Measurements from ENCODE around the gene TM9SF1. TPM values are rescaled to one million over a fixed set of nuclear protein-coding genes. Genes with fewer than 3 reads are reported as not detected.
A peak's percentile ranks its signal among the peaks of the same experiment; 100 is the strongest.

Gene TM9SF1
- total RNA-seq, 2 donors from 2014 or later: 23.5 to 42.7 TPM

- Histone ChIP-seq H3K27me3 (no peaks in the 10 kb centered on the region), H3K9me3 (no peaks in the 10 kb centered on the region), H3K36me3 (peaks cover 27% of the 10 kb centered on the region), H3K4me1 (peaks cover 0 to 10% of the 10 kb centered on the region in 2 donors), H3K4me3 (no peak overlapping the region), H3K27ac (no peak overlapping the region)
- no peak for DNase-seq (ENCODE audit: low spot score)
- TF ChIP-seq, protein P1, sequence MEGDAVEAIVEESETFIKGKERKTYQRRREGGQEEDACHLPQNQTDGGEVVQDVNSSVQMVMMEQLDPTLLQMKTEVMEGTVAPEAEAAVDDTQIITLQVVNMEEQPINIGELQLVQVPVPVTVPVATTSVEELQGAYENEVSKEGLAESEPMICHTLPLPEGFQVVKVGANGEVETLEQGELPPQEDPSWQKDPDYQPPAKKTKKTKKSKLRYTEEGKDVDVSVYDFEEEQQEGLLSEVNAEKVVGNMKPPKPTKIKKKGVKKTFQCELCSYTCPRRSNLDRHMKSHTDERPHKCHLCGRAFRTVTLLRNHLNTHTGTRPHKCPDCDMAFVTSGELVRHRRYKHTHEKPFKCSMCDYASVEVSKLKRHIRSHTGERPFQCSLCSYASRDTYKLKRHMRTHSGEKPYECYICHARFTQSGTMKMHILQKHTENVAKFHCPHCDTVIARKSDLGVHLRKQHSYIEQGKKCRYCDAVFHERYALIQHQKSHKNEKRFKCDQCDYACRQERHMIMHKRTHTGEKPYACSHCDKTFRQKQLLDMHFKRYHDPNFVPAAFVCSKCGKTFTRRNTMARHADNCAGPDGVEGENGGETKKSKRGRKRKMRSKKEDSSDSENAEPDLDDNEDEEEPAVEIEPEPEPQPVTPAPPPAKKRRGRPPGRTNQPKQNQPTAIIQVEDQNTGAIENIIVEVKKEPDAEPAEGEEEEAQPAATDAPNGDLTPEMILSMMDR (IDR thresholded peaks at IDR 0.05): no peak
Measured at GRCh38 chr14:24178399-24179178, 16.7 kb downstream of the TM9SF1 start.

DNA sequence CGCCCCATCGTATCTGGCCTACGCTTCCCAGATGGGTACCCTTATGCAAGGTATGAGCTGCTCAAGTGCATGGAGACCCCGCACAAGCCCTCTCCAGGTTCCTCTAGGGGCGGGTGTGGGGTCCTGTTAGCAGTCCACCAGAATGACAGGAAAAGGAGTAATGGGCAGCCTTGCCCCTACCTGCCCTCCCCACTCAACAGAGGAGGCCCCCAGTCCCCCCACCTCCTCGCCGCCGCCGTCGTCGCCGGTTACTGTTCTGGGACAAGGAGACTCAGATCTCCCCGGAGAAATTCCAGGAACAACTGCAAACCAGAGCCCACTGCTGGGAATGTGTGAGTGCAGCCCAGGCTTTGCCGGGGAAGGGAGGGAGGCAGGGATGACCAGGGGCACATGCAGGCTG is 17.4 kb downstream of the TM9SF1 start:
- TF ChIP-seq, protein P1 (IDR thresholded peaks at IDR 0.05): no peak
- Histone ChIP-seq H3K27ac (no peak overlapping the region), H3K4me3 (no peak overlapping the region), H3K4me1 (peaks cover 0 to 10% of the 10 kb centered on the region in 2 donors), H3K36me3 (peaks cover 20% of the 10 kb centered on the region), H3K9me3 (no peaks in the 10 kb centered on the region), H3K27me3 (no peaks in the 10 kb centered on the region)
- DNase-seq (ENCODE audit: low spot score): no peak

DNA sequence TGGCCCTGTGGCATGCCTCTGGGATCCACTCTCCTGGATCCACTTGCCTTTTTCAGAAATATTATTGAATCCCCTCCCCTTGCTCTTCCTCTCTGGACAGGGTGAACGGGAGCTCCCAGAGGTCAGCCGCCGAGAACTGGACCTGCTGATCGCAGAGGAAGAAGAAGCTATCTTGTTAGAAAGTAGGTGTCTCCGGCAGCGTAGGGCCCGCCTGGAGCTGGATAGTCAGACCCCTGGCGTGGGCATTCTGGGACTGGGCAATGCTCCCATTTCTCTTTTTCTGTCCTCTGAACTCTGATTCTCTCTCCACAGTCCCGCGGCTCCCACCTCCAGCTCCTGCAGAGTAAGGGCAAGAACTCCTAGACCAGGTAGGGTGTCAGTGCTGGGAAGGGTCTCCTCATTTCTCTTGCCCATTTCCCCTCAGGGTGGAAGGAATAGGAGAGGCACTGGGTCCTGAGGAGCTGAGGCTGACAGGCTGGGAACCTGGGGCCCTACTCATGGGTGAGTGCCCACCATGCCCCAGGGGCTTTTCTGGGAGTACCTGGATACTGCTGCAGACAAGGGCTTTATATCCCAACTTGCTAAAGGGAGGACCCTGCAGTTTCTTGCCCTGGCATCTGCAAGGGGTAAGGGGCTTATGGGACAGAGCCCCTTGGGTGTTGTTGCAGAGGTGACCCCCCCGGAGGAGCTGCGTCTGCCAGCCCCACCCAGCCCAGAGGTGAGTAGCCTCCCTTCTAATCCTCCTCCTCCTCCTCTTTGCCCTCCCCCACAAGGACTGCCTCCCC is 18.0 kb downstream of the TM9SF1 start:
- H3K36me3 ChIP-seq: peaks cover 13% of the 10 kb centered on the region
- DNase-seq (ENCODE audit: low spot score): no peak

GRCh38 chr14:24176599-24176998 is 18.6 kb downstream of the TM9SF1 start:
- Histone ChIP-seq H3K27me3 (no peaks in the 10 kb centered on the region), H3K36me3 (peaks cover 7% of the 10 kb centered on the region), H3K9me3 (no peaks in the 10 kb centered on the region), H3K4me3 (no peak overlapping the region), H3K4me1 (peaks cover 0 to 15% of the 10 kb centered on the region in 2 donors), H3K27ac (no peak overlapping the region)
- TF ChIP-seq, protein P1 (IDR thresholded peaks at IDR 0.05): no peak
- DNase-seq (ENCODE audit: low spot score): no peak

More for the DNA sequence above, 18.0 kb downstream of the TM9SF1 start:
- Histone ChIP-seq H3K4me1 (peaks cover 0 to 10% of the 10 kb centered on the region in 2 donors), H3K27ac (no peak overlapping the region), H3K4me3 (no peak overlapping the region), H3K9me3 (no peaks in the 10 kb centered on the region), H3K27me3 (no peaks in the 10 kb centered on the region)
- TF ChIP-seq, protein P1 (IDR thresholded peaks at IDR 0.05): no peak

GRCh38 chr14:24172871-24173281 is 22.4 kb downstream of the TM9SF1 start:
- Histone ChIP-seq H3K4me3 (peak overlapping the region in 1 of 2 donors; percentile 40), H3K27me3 (no peaks in the 10 kb centered on the region), H3K36me3 (peaks cover 6% of the 10 kb centered on the region), H3K9me3 (no peaks in the 10 kb centered on the region), H3K27ac (no peak overlapping the region), H3K4me1 (peaks cover 0 to 9% of the 10 kb centered on the region in 2 donors)
- no peak for DNase-seq (ENCODE audit: low spot score)
- TF ChIP-seq, protein P1 (IDR thresholded peaks at IDR 0.05): no peak

Data from right atrium auricular region (tissue), 2 donors.